Measurements from ENCODE around the gene GMDS. TPM values are rescaled to one million over a fixed set of nuclear protein-coding genes. Genes with fewer than 3 reads are reported as not detected.

Gene GMDS
- total and polyA plus RNA-seq, 2 of the 8 experiments (the other 6 are each of a cell fraction or from before 2014, with no cell fraction given), result 16.8 to 50.0 TPM

GRCh38 chr6:2054516-2055067 is 190.8 kb downstream of the GMDS start:
- Histone ChIP-seq H2BK20ac (ENCODE audit: low read length) (no peak overlapping the region), H3K4ac (replicated peaks; ENCODE audit: insufficient read length, low read depth, low read length) (no peak overlapping the region), H3K36me3 (ENCODE audit: control insufficient read depth in 2 of 4, insufficient read depth in 4 of 4, low read length in 3 of 4) (no peaks in the 10 kb centered on the region), H3K27ac (ENCODE audit: low read depth, low read length) (no peak overlapping the region), H3K56ac (replicated peaks; ENCODE audit: insufficient read length, low read depth, low read length) (no peak overlapping the region), H3K79me1 (ENCODE audit: low read depth, low read length) (no peaks in the 10 kb centered on the region), H3K79me2 (ENCODE audit: control insufficient read depth in 1 of 2, insufficient read depth in 2 of 2, low read length in 2 of 2) (no peaks in the 10 kb centered on the region), H3K14ac (ENCODE audit: insufficient read length) (no peak overlapping the region), H3K23ac (ENCODE audit: insufficient read length) (no peak overlapping the region), H3K23me2 (ENCODE audit: low read depth, low read length) (no peaks in the 10 kb centered on the region), H3K4me2 (ENCODE audit: insufficient read depth in 1 of 2, low read depth in 2 of 2, low read length in 2 of 2) (no peak overlapping the region), H2AK5ac (ENCODE audit: low read depth, low read length) (no peak overlapping the region), H3K27me3 (replicated peaks in 1 of 4; ENCODE audit: control insufficient read depth in 3 of 4, extremely low read depth in 1 of 4, insufficient read depth in 3 of 4, low read length in 3 of 4) (no peaks in the 10 kb centered on the region), H2BK5ac (ENCODE audit: low read depth, low read length) (no peak overlapping the region), H2AFZ (ENCODE audit: low read length) (no peak overlapping the region), H3K4me3 (ENCODE audit: extremely low read depth in 1 of 4, insufficient read depth in 2 of 4, low read depth in 3 of 4, low read length in 4 of 4) (no peak overlapping the region), H3K9me3 (ENCODE audit: insufficient read depth in 2 of 2, low read depth in 1 of 2, low read length in 1 of 2) (0 out of 4 replicates have a peak, but pooled peaks cover 0 to 2% of the 10 kb centered on the region in 2 experiments), H4K5ac (ENCODE audit: insufficient read length, low read depth, low read length) (no peak overlapping the region), H3K4me1 (replicated peaks in 1 of 4; ENCODE audit: control insufficient read depth in 3 of 4, insufficient read depth in 4 of 4, low read length in 3 of 4) (no peaks in the 10 kb centered on the region), H4K91ac (replicated peaks; ENCODE audit: insufficient read length, low read length) (no peak overlapping the region), H2BK12ac (ENCODE audit: low read depth, low read length) (no peak overlapping the region), H3K9ac (replicated peaks in 1 of 4; ENCODE audit: extremely low read depth in 1 of 4, low read depth in 3 of 4, low read length in 3 of 4) (no peak overlapping the region), H4K20me1 (replicated peaks in 1 of 2; ENCODE audit: control insufficient read depth in 1 of 2, insufficient read depth in 2 of 2, low read length in 2 of 2) (no peaks in the 10 kb centered on the region), H2BK15ac (ENCODE audit: low read length) (no peak overlapping the region), H3K18ac (ENCODE audit: extremely low read depth, low read length) (no peak overlapping the region), H2BK120ac (replicated peaks; ENCODE audit: low read depth, low read length) (no peak overlapping the region), H4K8ac (ENCODE audit: extremely low read depth, insufficient read depth, low read length) (no peak overlapping the region)
- WGBS, 2 experiments (ENCODE audit: extremely low coverage in 1 of 2, insufficient coverage in 1 of 2, insufficient read length in 1 of 2, insufficient replicate concordance in 2 of 2, low coverage in 1 of 2, low lambda C conversion rate in 2 of 2, missing lambda C conversion rate in 1 of 2), result 83% methylated on average over 4 of the region's 4 CpGs; no CpG with 5 or more reads in 1 of the 2 experiments
- no peak for DNase-seq (ENCODE audit: low read depth in 1 of 2, low spot score in 2 of 2)
- POLR2A ChIA-PET (ENCODE audit: partially characterized antibody), result no interaction called here
- CTCF ChIA-PET (ENCODE audit: partially characterized antibody), result no interaction called here
- no peak for FAIRE-seq
- TF ChIP-seq HDAC6 (IDR thresholded peaks at IDR 0.05; ENCODE audit: low read depth, low read length) (no peak), RFX5 (IDR thresholded peaks at IDR 0.05; ENCODE audit: borderline replicate concordance, low read depth, low read length) (no peak), BRCA1 (IDR thresholded peaks at IDR 0.05; ENCODE audit: low read depth, low read length) (no peak), BCL11A (IDR thresholded peaks at IDR 0.05; ENCODE audit: low read depth in 2 of 2, low read length in 2 of 2) (no peak), TEAD4 (IDR thresholded peaks at IDR 0.05; ENCODE audit: low read depth, low read length) (no peak), JUND (IDR thresholded peaks at IDR 0.05; ENCODE audit: low read length) (no peak), GABPA (IDR thresholded peaks at IDR 0.05; ENCODE audit: borderline replicate concordance, insufficient read depth, low read length) (no peak), CEBPB (IDR thresholded peaks at IDR 0.05; ENCODE audit: low read depth, low read length) (no peak), CTBP2 (IDR thresholded peaks at IDR 0.05; ENCODE audit: borderline replicate concordance, insufficient read depth, insufficient read length, low read length) (no peak), SIX5 (IDR thresholded peaks at IDR 0.05; ENCODE audit: low read depth, low read length) (no peak), RAD21 (IDR thresholded peaks at IDR 0.05 in 1 of 2, conservative IDR thresholded peaks at IDR 0.05 in 1 of 2; ENCODE audit: low read depth in 2 of 2, low read length in 2 of 2) (no peak), EGR1 (IDR thresholded peaks at IDR 0.05; ENCODE audit: borderline replicate concordance, low read depth, low read length) (no peak)
- TF ChIP-seq, protein P1, sequence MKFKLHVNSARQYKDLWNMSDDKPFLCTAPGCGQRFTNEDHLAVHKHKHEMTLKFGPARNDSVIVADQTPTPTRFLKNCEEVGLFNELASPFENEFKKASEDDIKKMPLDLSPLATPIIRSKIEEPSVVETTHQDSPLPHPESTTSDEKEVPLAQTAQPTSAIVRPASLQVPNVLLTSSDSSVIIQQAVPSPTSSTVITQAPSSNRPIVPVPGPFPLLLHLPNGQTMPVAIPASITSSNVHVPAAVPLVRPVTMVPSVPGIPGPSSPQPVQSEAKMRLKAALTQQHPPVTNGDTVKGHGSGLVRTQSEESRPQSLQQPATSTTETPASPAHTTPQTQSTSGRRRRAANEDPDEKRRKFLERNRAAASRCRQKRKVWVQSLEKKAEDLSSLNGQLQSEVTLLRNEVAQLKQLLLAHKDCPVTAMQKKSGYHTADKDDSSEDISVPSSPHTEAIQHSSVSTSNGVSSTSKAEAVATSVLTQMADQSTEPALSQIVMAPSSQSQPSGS (IDR thresholded peaks at IDR 0.05; ENCODE audit: low read length), result no peak
